ENCODE data around the gene TAF9.
A peak's percentile ranks its signal among the peaks of the same experiment; 100 is the strongest.
"Not testable (repeated sequence)": the region's sequence is repeated elsewhere in the genome, so short reads cannot be mapped to it uniquely, and the experiment has no call there.

TAF9 gene

GRCh38 chr5:69369340-69370121 lies at the start of gene TAF9, which contains the start of the genes AK6 and RAD17:
TAF9 (minus strand) TSS chr5:69369520; CDS start chr5:69365737, 3,783 bp downstream.
AK6 (minus strand) TSS chr5:69369520; CDS start chr5:69369490, 30 bp downstream.
RAD17 (plus strand) TSS chr5:69369818; CDS start chr5:69372209, 2,391 bp downstream.
- DNase-seq: peak; percentile 85

- DNase-seq: no peak
Observed at GRCh38 chr5:69418554-69418953, 49.2 kb upstream of the TAF9 start.

- DNase-seq: no peak
Observed at GRCh38 chr5:69416699-69417098, 47.4 kb upstream of the TAF9 start.

- no peak for DNase-seq
Observed at GRCh38 chr5:69416180-69416579, 46.9 kb upstream of the TAF9 start.

GRCh38 chr5:69415584-69415958 lies 46.3 kb upstream of the TAF9 start:
- no peak for DNase-seq

GRCh38 chr5:69414885-69415583 lies 45.7 kb upstream of the TAF9 start, which contains the start of gene MARVELD2:
MARVELD2 (plus strand) TSS chr5:69415116; CDS start chr5:69419386, 4,270 bp downstream.
- DNase-seq: peak; percentile 73

GRCh38 chr5:69404659-69405330 lies 35.5 kb upstream of the TAF9 start:
- no peak for DNase-seq

GRCh38 chr5:69378376-69378775 lies 9.1 kb upstream of the TAF9 start:
- DNase-seq: no peak

GRCh38 chr5:69374911-69375446 lies 5.7 kb upstream of the TAF9 start:
- no peak for DNase-seq

- DNase-seq: no peak
Observed at GRCh38 chr5:69372394-69372793, 3.1 kb upstream of the TAF9 start.

GRCh38 chr5:69370335-69370734 lies 1.0 kb upstream of the TAF9 start:
- DNase-seq: not testable (repeated sequence)

GRCh38 chr5:69368458-69369339 lies 621 bp downstream of the TAF9 start:
- DNase-seq: no peak

- no peak for DNase-seq
Observed at GRCh38 chr5:69367697-69368279, 1.5 kb downstream of the TAF9 start.

- DNase-seq: no peak
Observed at GRCh38 chr5:69364850-69365249, 4.5 kb downstream of the TAF9 start.

GRCh38 chr5:69364414-69364813 lies 4.9 kb downstream of the TAF9 start:
- DNase-seq: no peak

- DNase-seq: no peak
Observed at GRCh38 chr5:69360442-69360841, 8.9 kb downstream of the TAF9 start.

- no peak for DNase-seq
Observed at GRCh38 chr5:69359699-69360098, 9.6 kb downstream of the TAF9 start.

GRCh38 chr5:69350664-69351063 lies 18.7 kb downstream of the TAF9 start:
- DNase-seq: no peak

- no peak for DNase-seq
Observed at GRCh38 chr5:69343083-69343482, 26.2 kb downstream of the TAF9 start.

- no peak for DNase-seq
Observed at GRCh38 chr5:69341520-69342161, 27.7 kb downstream of the TAF9 start.

- no peak for DNase-seq
Observed at GRCh38 chr5:69335341-69335935, 33.9 kb downstream of the TAF9 start.
